GM19239 (cell line): ENCODE measurements around the gene CALHM5.

Experiments
- DNase-seq: peaks from one replicate; pipeline ENCODE4 v3.0.0; 2011; ENCODE audit warnings: low spot score; ENCODE audit not compliant: insufficient read length
- FAIRE-seq: peaks from 2 replicates; lab custom pipeline; 2011; peaks lifted over from hg19 to GRCh38; lab: Jason Lieb, UNC

The CALHM5 gene

GRCh38 chr6:116542426-116542825, 31.0 kb downstream of the CALHM5 start:
- no peak for FAIRE-seq
- no peak for DNase-seq

- DNase-seq (no peak), FAIRE-seq (no peak)
These were observed 31.7 kb downstream of the CALHM5 start for GRCh38 chr6:116543149-116543548.

GRCh38 chr6:116545651-116546050, 34.2 kb downstream of the CALHM5 start, which contains the start of gene TRAPPC3L:
TSS of gene TRAPPC3L (minus strand) at chr6:116545684. CDS start at chr6:116545514, 170 bp downstream.
- no peak for DNase-seq
- FAIRE-seq: no peak

GRCh38 chr6:116547358-116547757, 35.9 kb downstream of the CALHM5 start:
- DNase-seq: no peak
- FAIRE-seq: no peak

- DNase-seq: no peak
- FAIRE-seq: no peak
These were observed 39.4 kb downstream of the CALHM5 start for GRCh38 chr6:116550796-116551195.

GRCh38 chr6:116553451-116553850, 42.0 kb downstream of the CALHM5 start, which contains the start of gene CALHM4:
TSS of gene CALHM4 (plus strand) at chr6:116553751. CDS start at chr6:116553794, 43 bp downstream.
- no peak for FAIRE-seq

GRCh38 chr6:116556065-116556464, 44.6 kb downstream of the CALHM5 start:
- no peak for FAIRE-seq

More at GRCh38 chr6:116553451-116553850, 42.0 kb downstream of the CALHM5 start, which contains the start of gene CALHM4:
- DNase-seq: no peak

GRCh38 chr6:116556814-116557415, 45.5 kb downstream of the CALHM5 start:
- FAIRE-seq: no peak
- no peak for DNase-seq

More at GRCh38 chr6:116556065-116556464, 44.6 kb downstream of the CALHM5 start:
- no peak for DNase-seq

GRCh38 chr6:116557893-116558292, 46.5 kb downstream of the CALHM5 start:
- no peak for DNase-seq
- FAIRE-seq: no peak

- FAIRE-seq (no peak), DNase-seq (no peak)
These were observed 48.7 kb downstream of the CALHM5 start for GRCh38 chr6:116560130-116560529.

- peak; percentile 84 for FAIRE-seq
These were observed 50.1 kb downstream of the CALHM5 start for GRCh38 chr6:116561377-116562018.

GRCh38 chr6:116562019-116562403, 50.6 kb downstream of the CALHM5 start:
- FAIRE-seq (no peak), DNase-seq (no peak)

More at GRCh38 chr6:116561377-116562018, 50.1 kb downstream of the CALHM5 start:
- DNase-seq: no peak

GRCh38 chr6:116562614-116563013, 51.2 kb downstream of the CALHM5 start:
- no peak for DNase-seq
- no peak for FAIRE-seq

- DNase-seq (no peak), FAIRE-seq (no peak)
These were observed 52.4 kb downstream of the CALHM5 start for GRCh38 chr6:116563830-116564229.

- no peak for FAIRE-seq
- no peak for DNase-seq
These were observed 52.9 kb downstream of the CALHM5 start for GRCh38 chr6:116564311-116564710.

GRCh38 chr6:116564921-116565872, 53.8 kb downstream of the CALHM5 start:
- FAIRE-seq: no peak

GRCh38 chr6:116568111-116568510, 56.7 kb downstream of the CALHM5 start:
- DNase-seq (no peak), FAIRE-seq (no peak)

More at GRCh38 chr6:116564921-116565872, 53.8 kb downstream of the CALHM5 start:
- no peak for DNase-seq

- DNase-seq (no peak), FAIRE-seq (no peak)
These were observed 57.6 kb downstream of the CALHM5 start for GRCh38 chr6:116568821-116569755.
